Loucy (cell line): ENCODE measurements around the gene SCARB1.

Experiments used
- H2AFZ ChIP-seq: fragments of 200-600 bp; sonication (generic); 2 replicates; pipeline ENCODE4 v1.6.0; 2016; ENCODE audit warnings: antibody characterized with exemption, mild to moderate bottlenecking, low read length, moderate library complexity
- H3F3A ChIP-seq: fragments of 200-600 bp; 2 replicates; pipeline ENCODE4 v1.6.0; 2016; ENCODE audit warnings: antibody characterized with exemption, low read depth, mild to moderate bottlenecking
- H3K27me3 ChIP-seq: fragments of 200-600 bp; sonication (generic); 2 replicates; pipeline ENCODE4 v1.6.1; 2014; ENCODE audit warnings: low read length, mild to moderate bottlenecking; ENCODE audit not compliant: insufficient read depth, poor library complexity, severe bottlenecking
- H3K36me3 ChIP-seq: fragments of 200-600 bp; sonication (generic); 2 replicates; pipeline ENCODE4 v1.6.1; 2016; ENCODE audit warnings: low read length; ENCODE audit not compliant: insufficient read depth
- H3K4me1 ChIP-seq: fragments of 200-600 bp; sonication (generic); 2 replicates; pipeline ENCODE4 v1.5.1; 2014; ENCODE audit warnings: low read length, mild to moderate bottlenecking; ENCODE audit not compliant: insufficient read depth, poor library complexity, severe bottlenecking
- H3K4me2 ChIP-seq: fragments of 200-600 bp; sonication (generic); 2 replicates; pipeline ENCODE4 v1.6.0; 2014; ENCODE audit warnings: antibody characterized with exemption, low read length, low read depth, mild to moderate bottlenecking; ENCODE audit not compliant: poor library complexity, severe bottlenecking
- H3K4me3 ChIP-seq: fragments of 200-600 bp; sonication (generic); 2 replicates; pipeline ENCODE4 v1.5.1; 2014; ENCODE audit warnings: low read length, mild to moderate bottlenecking, mixed read lengths; ENCODE audit not compliant: poor library complexity, severe bottlenecking
- H3K79me2 ChIP-seq: fragments of 200-600 bp; sonication (generic); 2 replicates; pipeline ENCODE4 v1.6.1; 2014; ENCODE audit warnings: low read length; ENCODE audit not compliant: insufficient read depth
- H3K9ac ChIP-seq: fragments of 200-600 bp; sonication (generic); 2 replicates; pipeline ENCODE4 v1.6.0; 2014; ENCODE audit warnings: mild to moderate bottlenecking, low read depth, low read length, moderate library complexity; ENCODE audit not compliant: poor library complexity, severe bottlenecking
- H3K9me2 ChIP-seq: fragments of 200-600 bp; sonication (generic); replicated peaks from 2 replicates; pipeline ENCODE4 v1.6.1; 2016; ENCODE audit warnings: low read depth, low read length, mixed read lengths
- H3K9me3 ChIP-seq: fragments of 200-600 bp; sonication (generic); 2 replicates; pipeline ENCODE4 v1.6.1; 2014; ENCODE audit warnings: mild to moderate bottlenecking, antibody characterized with exemption, low read length, low read depth; ENCODE audit not compliant: insufficient read depth
- H4K20me1 ChIP-seq: fragments of 200-600 bp; sonication (generic); 2 replicates; pipeline ENCODE4 v1.6.0; 2014; ENCODE audit warnings: antibody characterized with exemption, low read length, mild to moderate bottlenecking; ENCODE audit not compliant: insufficient read depth, poor library complexity, severe bottlenecking
- EZH2phosphoT487 ChIP-seq: fragments of 200-600 bp; IDR thresholded peaks from 2 replicates; pipeline ENCODE4 v1.6.1; 2018; ENCODE audit warnings: antibody characterized with exemption, mild to moderate bottlenecking, moderate library complexity, borderline replicate concordance
- TF ChIP-seq, protein P1 (sequence below): fragments of 200-600 bp; sonication (generic); conservative IDR thresholded peaks from 2 replicates; pipeline ENCODE4 v1.5.1; 2014; ENCODE audit warnings: mild to moderate bottlenecking, antibody characterized with exemption, low read length

SCARB1 gene

DNA sequence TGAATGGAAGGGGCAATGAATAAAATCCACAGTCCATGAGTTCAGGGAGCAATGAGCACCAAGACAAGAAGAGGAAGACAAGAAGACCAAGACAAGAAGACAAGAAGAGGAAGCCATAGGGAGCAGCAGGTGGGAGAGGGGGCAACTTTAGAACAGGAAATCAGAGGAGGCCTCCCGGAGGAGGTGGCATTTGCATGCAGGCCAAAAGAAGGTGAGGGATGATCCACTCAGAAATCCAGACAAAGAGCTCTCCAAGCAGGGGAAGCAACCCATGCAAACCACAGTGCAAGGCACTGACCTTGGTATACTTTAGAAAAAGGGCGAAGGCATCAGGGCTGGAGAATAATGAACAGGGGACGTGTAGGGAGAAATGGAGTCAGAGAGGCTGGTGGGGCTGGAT lies 58.6 kb downstream of the SCARB1 start:
- Histone ChIP-seq H3K4me3 (no peak overlapping the region), H3K27me3 (no peaks in the 10 kb centered on the region), H3K4me1 (no peaks in the 10 kb centered on the region), H2AFZ (no peak overlapping the region), H3K9me3 (no peaks in the 10 kb centered on the region), H3K36me3 (peaks cover 3% of the 10 kb centered on the region; the same call in 1 of the 2 replicates), H3K9ac (no peak overlapping the region), H3F3A (no peaks in the 10 kb centered on the region), H3K4me2 (no peak overlapping the region), H4K20me1 (no peaks in the 10 kb centered on the region), H3K9me2 (no peaks in the 10 kb centered on the region), H3K79me2 (no peaks in the 10 kb centered on the region)
- TF ChIP-seq EZH2phosphoT487, result no peak
- TF ChIP-seq, protein P1, sequence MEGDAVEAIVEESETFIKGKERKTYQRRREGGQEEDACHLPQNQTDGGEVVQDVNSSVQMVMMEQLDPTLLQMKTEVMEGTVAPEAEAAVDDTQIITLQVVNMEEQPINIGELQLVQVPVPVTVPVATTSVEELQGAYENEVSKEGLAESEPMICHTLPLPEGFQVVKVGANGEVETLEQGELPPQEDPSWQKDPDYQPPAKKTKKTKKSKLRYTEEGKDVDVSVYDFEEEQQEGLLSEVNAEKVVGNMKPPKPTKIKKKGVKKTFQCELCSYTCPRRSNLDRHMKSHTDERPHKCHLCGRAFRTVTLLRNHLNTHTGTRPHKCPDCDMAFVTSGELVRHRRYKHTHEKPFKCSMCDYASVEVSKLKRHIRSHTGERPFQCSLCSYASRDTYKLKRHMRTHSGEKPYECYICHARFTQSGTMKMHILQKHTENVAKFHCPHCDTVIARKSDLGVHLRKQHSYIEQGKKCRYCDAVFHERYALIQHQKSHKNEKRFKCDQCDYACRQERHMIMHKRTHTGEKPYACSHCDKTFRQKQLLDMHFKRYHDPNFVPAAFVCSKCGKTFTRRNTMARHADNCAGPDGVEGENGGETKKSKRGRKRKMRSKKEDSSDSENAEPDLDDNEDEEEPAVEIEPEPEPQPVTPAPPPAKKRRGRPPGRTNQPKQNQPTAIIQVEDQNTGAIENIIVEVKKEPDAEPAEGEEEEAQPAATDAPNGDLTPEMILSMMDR, result no peak

DNA sequence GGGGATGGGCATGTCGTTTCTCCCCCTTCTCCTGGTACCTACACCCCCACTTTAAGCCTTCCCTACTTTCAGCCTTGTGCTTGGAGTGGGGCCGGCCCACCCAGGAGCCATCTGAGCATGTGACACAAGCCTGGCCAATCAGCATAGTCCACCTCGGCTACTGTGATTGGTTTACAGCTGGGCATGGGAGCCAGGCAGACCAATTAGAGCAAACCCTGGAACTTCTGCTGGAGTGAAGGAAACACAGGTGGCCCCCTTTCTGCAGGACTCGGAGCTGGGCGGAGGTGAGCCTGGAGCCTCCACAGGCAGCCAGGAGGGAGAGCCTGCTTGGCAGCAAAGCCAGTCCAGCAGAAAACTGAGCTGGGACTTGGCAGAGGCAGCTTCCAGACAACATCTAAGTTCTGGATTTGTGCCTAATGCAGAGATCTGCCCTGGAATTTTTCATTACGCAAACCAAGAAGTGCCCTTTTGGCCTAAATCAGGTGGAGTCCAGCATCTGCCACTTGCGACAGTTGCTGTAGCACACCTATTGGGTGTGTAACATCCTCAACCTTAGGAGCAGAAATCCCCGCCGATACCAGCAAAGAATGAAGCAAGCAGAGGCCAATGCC lies 59.5 kb downstream of the SCARB1 start:
- peaks cover 4% of the 10 kb centered on the region for H3K4me1 ChIP-seq
- H3K79me2 ChIP-seq, result no peaks in the 10 kb centered on the region
- peaks cover 3% of the 10 kb centered on the region; the same call in 1 of the 2 replicates for H3K36me3 ChIP-seq
- no peak overlapping the region for H3K4me3 ChIP-seq
- TF ChIP-seq, protein P1, result no peak
- TF ChIP-seq EZH2phosphoT487, result no peak
- no peak overlapping the region for H2AFZ ChIP-seq
- H3K27me3 ChIP-seq, result no peaks in the 10 kb centered on the region
- no peaks in the 10 kb centered on the region for H4K20me1 ChIP-seq
- H3K9me2 ChIP-seq, result no peaks in the 10 kb centered on the region
- H3K9ac ChIP-seq, result no peak overlapping the region
- H3F3A ChIP-seq, result no peaks in the 10 kb centered on the region
- no peaks in the 10 kb centered on the region for H3K9me3 ChIP-seq
- no peak overlapping the region for H3K4me2 ChIP-seq

DNA sequence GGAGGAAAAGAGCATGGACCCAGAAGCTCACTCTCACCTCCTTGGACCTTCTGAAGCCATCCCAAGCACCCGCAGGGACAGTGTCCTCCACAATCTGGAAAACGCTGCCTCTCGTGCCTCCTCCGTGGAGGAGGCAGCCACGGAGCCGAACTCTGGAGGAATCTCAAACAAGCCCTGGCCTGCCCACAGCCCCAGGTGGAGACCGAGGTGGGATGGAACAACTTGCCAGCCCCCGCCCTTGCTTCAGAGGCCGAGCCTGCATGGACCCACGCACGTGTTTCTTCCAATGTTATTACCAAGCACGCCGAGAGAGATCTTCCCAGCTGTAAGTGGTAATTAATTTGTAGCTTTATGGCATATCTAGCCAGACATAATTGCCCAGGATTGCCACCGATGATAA lies 61.3 kb downstream of the SCARB1 start:
- no peak overlapping the region for H3K9ac ChIP-seq
- H3K79me2 ChIP-seq, result no peaks in the 10 kb centered on the region
- TF ChIP-seq, protein P1, result no peak
- no peak for TF ChIP-seq EZH2phosphoT487
- peaks cover 4% of the 10 kb centered on the region for H3K4me1 ChIP-seq
- no peaks in the 10 kb centered on the region for H3K27me3 ChIP-seq
- no peak overlapping the region for H2AFZ ChIP-seq
- H3K36me3 ChIP-seq, result peaks cover under 1% of the 10 kb centered on the region; the same call in 1 of the 2 replicates
- H3K9me2 ChIP-seq, result no peaks in the 10 kb centered on the region
- no peaks in the 10 kb centered on the region for H3F3A ChIP-seq
- H4K20me1 ChIP-seq, result no peaks in the 10 kb centered on the region
- H3K9me3 ChIP-seq, result no peaks in the 10 kb centered on the region
- no peak overlapping the region for H3K4me3 ChIP-seq
- no peak overlapping the region for H3K4me2 ChIP-seq
